Activated naive CD4-positive, alpha-beta T cell treated with anti-CD3 and anti-CD28 coated beads, Interleukin-2, amount 10 ng/mL, durations not matched to agents 7 days and 5 days (primary cell): ENCODE results near the gene PLRG1.

ENCODE experiments used
- CTCF ChIA-PET: fragments of 350-600 bp; sonication (Branson Sonifier 250); formaldehyde crosslinking; loops from one replicate; lab custom pipeline; 2021; ENCODE audit warnings: antibody characterized with exemption; lab: Charles Lee
- DNase-seq: peaks from one replicate; pipeline ENCODE4 v3.0.0-alpha.2; 2020
- H3K27ac Mint-ChIP-seq: one replicate; pipeline ENCODE4 v1.8.0; 2021; ENCODE audit warnings: mild to moderate bottlenecking, moderate library complexity, mixed read lengths
- H3K27me3 Mint-ChIP-seq: one replicate; pipeline ENCODE4 v1.8.0; 2021; ENCODE audit warnings: mild to moderate bottlenecking, mixed read lengths
- H3K36me3 Mint-ChIP-seq: one replicate; pipeline ENCODE4 v1.8.0; 2021; ENCODE audit warnings: mixed read lengths
- H3K4me1 Mint-ChIP-seq: one replicate; pipeline ENCODE4 v1.8.0; 2021; ENCODE audit warnings: mixed read lengths
- H3K4me3 Mint-ChIP-seq: one replicate; pipeline ENCODE4 v1.8.0; 2021; ENCODE audit warnings: mild to moderate bottlenecking, moderate library complexity, mixed read lengths
- H3K9me3 Mint-ChIP-seq: one replicate; pipeline ENCODE4 v1.8.0; 2021; ENCODE audit warnings: mixed read lengths

PLRG1 gene

GRCh38 chr4:154562697-154563254 lies 12.6 kb upstream of the PLRG1 start, which contains the start of gene FGB:
FGB (plus strand) TSS chr4:154563011; CDS start chr4:154563019, 8 bp downstream.
- no peaks in the 10 kb centered on the region for H3K4me1 Mint-ChIP-seq
- CTCF ChIA-PET = interaction anchor here (0.6 to 1.6 kb wide), 4 partner anchors 15 to 75 kb away, joined by 3 to 5 read pairs (median 3); no protein-coding TSS in a partner anchor
- H3K4me3 Mint-ChIP-seq = no peak within 1 kb of the TSS
- H3K27ac Mint-ChIP-seq = no peak within 1 kb of the TSS
- H3K36me3 Mint-ChIP-seq = no peaks in the 10 kb centered on the region
- H3K9me3 Mint-ChIP-seq = no peaks in the 10 kb centered on the region
- DNase-seq = no peak
- no peaks in the 10 kb centered on the region for H3K27me3 Mint-ChIP-seq

- Mint-ChIP-seq H3K4me3 (no peak overlapping the region), H3K9me3 (no peaks in the 10 kb centered on the region), H3K36me3 (no peaks in the 10 kb centered on the region), H3K27ac (no peak overlapping the region), H3K4me1 (no peaks in the 10 kb centered on the region), H3K27me3 (no peaks in the 10 kb centered on the region)
- no peak for DNase-seq
- CTCF ChIA-PET = interaction anchor here (1.9 to 3.4 kb wide), 3 partner anchors 10 to 61 kb away, joined by 4 to 90 read pairs (median 22); partner anchors contain the start of gene PLRG1
Measured at GRCh38 chr4:154560824-154561231, 10.6 kb upstream of the PLRG1 start.

- no peak for DNase-seq
- no peak overlapping the region for H3K4me3 Mint-ChIP-seq
- no peaks in the 10 kb centered on the region for H3K27me3 Mint-ChIP-seq
- H3K27ac Mint-ChIP-seq = no peak overlapping the region
- no peaks in the 10 kb centered on the region for H3K4me1 Mint-ChIP-seq
- no peaks in the 10 kb centered on the region for H3K9me3 Mint-ChIP-seq
- H3K36me3 Mint-ChIP-seq = no peaks in the 10 kb centered on the region
- CTCF ChIA-PET = interaction anchor here (1.9 to 3.4 kb wide), 3 partner anchors 10 to 61 kb away, joined by 4 to 90 read pairs (median 22); partner anchors contain the start of gene PLRG1
Measured at GRCh38 chr4:154560419-154560801, 10.2 kb upstream of the PLRG1 start.

GRCh38 chr4:154559494-154560418 lies 9.6 kb upstream of the PLRG1 start:
- no peaks in the 10 kb centered on the region for H3K27me3 Mint-ChIP-seq

GRCh38 chr4:154559141-154559493 lies 8.9 kb upstream of the PLRG1 start:
- Mint-ChIP-seq H3K27me3 (no peaks in the 10 kb centered on the region), H3K9me3 (no peaks in the 10 kb centered on the region), H3K27ac (no peak overlapping the region), H3K4me3 (no peak overlapping the region), H3K36me3 (no peaks in the 10 kb centered on the region), H3K4me1 (no peaks in the 10 kb centered on the region)
- CTCF ChIA-PET = interaction anchor here (0.6 to 3.4 kb wide), 11 partner anchors 9 to 228 kb away, joined by 3 to 90 read pairs (median 5); partner anchors contain the start of genes FGG and PLRG1
- DNase-seq = no peak

More at GRCh38 chr4:154559494-154560418, 9.6 kb upstream of the PLRG1 start:
- Mint-ChIP-seq H3K9me3 (no peaks in the 10 kb centered on the region), H3K27ac (no peak overlapping the region), H3K4me1 (no peaks in the 10 kb centered on the region), H3K36me3 (no peaks in the 10 kb centered on the region), H3K4me3 (no peak overlapping the region)
- CTCF ChIA-PET = interaction anchor here (0.6 to 3.4 kb wide), 11 partner anchors 9 to 229 kb away, joined by 3 to 90 read pairs (median 5); partner anchors contain the start of genes FGG and PLRG1
- DNase-seq = peak; percentile 29

GRCh38 chr4:154551872-154552686 lies 1.9 kb upstream of the PLRG1 start:
- no peaks in the 10 kb centered on the region for H3K9me3 Mint-ChIP-seq
- DNase-seq = peak; percentile 80
- H3K4me3 Mint-ChIP-seq = no peak overlapping the region
- no peak overlapping the region for H3K27ac Mint-ChIP-seq
- CTCF ChIA-PET = interaction anchor here (0.6 to 6.9 kb wide), 14 partner anchors 7 to 465 kb away, joined by 3 to 95 read pairs (median 4); no protein-coding TSS in a partner anchor
- no peaks in the 10 kb centered on the region for H3K27me3 Mint-ChIP-seq
- peaks cover 28% of the 10 kb centered on the region for H3K4me1 Mint-ChIP-seq
- peaks cover 7% of the 10 kb centered on the region for H3K36me3 Mint-ChIP-seq

- CTCF ChIA-PET = no interaction called here
- H3K27ac Mint-ChIP-seq = no peak overlapping the region
Measured at GRCh38 chr4:154545689-154546088, 4.5 kb downstream of the PLRG1 start.

GRCh38 chr4:154542271-154542879 lies 7.8 kb downstream of the PLRG1 start:
- no peak overlapping the region for H3K27ac Mint-ChIP-seq
- H3K36me3 Mint-ChIP-seq = peaks cover 45% of the 10 kb centered on the region
- H3K4me1 Mint-ChIP-seq = no peaks in the 10 kb centered on the region
- no peak overlapping the region for H3K4me3 Mint-ChIP-seq
- no peak for DNase-seq
- no peaks in the 10 kb centered on the region for H3K27me3 Mint-ChIP-seq
- H3K9me3 Mint-ChIP-seq = no peaks in the 10 kb centered on the region
- CTCF ChIA-PET = no interaction called here

More at GRCh38 chr4:154545689-154546088, 4.5 kb downstream of the PLRG1 start:
- no peaks in the 10 kb centered on the region for H3K9me3 Mint-ChIP-seq
- peaks cover 29% of the 10 kb centered on the region for H3K36me3 Mint-ChIP-seq
- no peak overlapping the region for H3K4me3 Mint-ChIP-seq
- H3K27me3 Mint-ChIP-seq = no peaks in the 10 kb centered on the region
- H3K4me1 Mint-ChIP-seq = peaks cover 21% of the 10 kb centered on the region
- DNase-seq = no peak

GRCh38 chr4:154534296-154534695 lies 15.9 kb downstream of the PLRG1 start:
- H3K27me3 Mint-ChIP-seq = peaks cover 4% of the 10 kb centered on the region
- no peak overlapping the region for H3K4me3 Mint-ChIP-seq
- CTCF ChIA-PET = no interaction called here
- no peaks in the 10 kb centered on the region for H3K9me3 Mint-ChIP-seq
- H3K36me3 Mint-ChIP-seq = peaks cover 19% of the 10 kb centered on the region
- no peaks in the 10 kb centered on the region for H3K4me1 Mint-ChIP-seq
- DNase-seq = no peak
- no peak overlapping the region for H3K27ac Mint-ChIP-seq

- CTCF ChIA-PET = no interaction called here
- DNase-seq = no peak
- peaks cover 4% of the 10 kb centered on the region for H3K36me3 Mint-ChIP-seq
- H3K27ac Mint-ChIP-seq = no peak overlapping the region
- no peak overlapping the region for H3K4me3 Mint-ChIP-seq
- peaks cover 14% of the 10 kb centered on the region for H3K27me3 Mint-ChIP-seq
- H3K9me3 Mint-ChIP-seq = no peaks in the 10 kb centered on the region
- peaks cover 2% of the 10 kb centered on the region for H3K4me1 Mint-ChIP-seq
Measured at GRCh38 chr4:154529728-154530519, 20.3 kb downstream of the PLRG1 start.

- DNase-seq = no peak
- CTCF ChIA-PET = interaction anchor here (1.1 kb wide), 1 partner anchor 90 kb away, joined by 3 read pairs; no protein-coding TSS in a partner anchor
- Mint-ChIP-seq H3K36me3 (no peaks in the 10 kb centered on the region), H3K4me3 (no peak overlapping the region), H3K27me3 (peaks cover 25% of the 10 kb centered on the region), H3K9me3 (no peaks in the 10 kb centered on the region), H3K27ac (no peak overlapping the region), H3K4me1 (peaks cover 2% of the 10 kb centered on the region)
Measured at GRCh38 chr4:154528869-154529268, 21.3 kb downstream of the PLRG1 start.

GRCh38 chr4:154527308-154527707 lies 22.9 kb downstream of the PLRG1 start:
- Mint-ChIP-seq H3K9me3 (no peaks in the 10 kb centered on the region), H3K27me3 (peaks cover 25% of the 10 kb centered on the region), H3K4me1 (peaks cover 2% of the 10 kb centered on the region), H3K27ac (no peak overlapping the region), H3K36me3 (no peaks in the 10 kb centered on the region), H3K4me3 (no peak overlapping the region)
- CTCF ChIA-PET = no interaction called here
- no peak for DNase-seq

GRCh38 chr4:154526151-154526550 lies 24.0 kb downstream of the PLRG1 start:
- Mint-ChIP-seq H3K9me3 (no peaks in the 10 kb centered on the region), H3K36me3 (no peaks in the 10 kb centered on the region), H3K4me3 (no peak overlapping the region), H3K27ac (no peak overlapping the region), H3K27me3 (peaks cover 25% of the 10 kb centered on the region), H3K4me1 (peaks cover 2% of the 10 kb centered on the region)
- no peak for DNase-seq
- CTCF ChIA-PET = no interaction called here
